ENCODE measurements around the gene VPS52. TPM values are rescaled to one million over a fixed set of nuclear protein-coding genes. Genes with fewer than 3 reads are reported as not detected.

VPS52 gene
- total RNA-seq, 1 experiment from 2014 or later, result 46.2 TPM

DNA sequence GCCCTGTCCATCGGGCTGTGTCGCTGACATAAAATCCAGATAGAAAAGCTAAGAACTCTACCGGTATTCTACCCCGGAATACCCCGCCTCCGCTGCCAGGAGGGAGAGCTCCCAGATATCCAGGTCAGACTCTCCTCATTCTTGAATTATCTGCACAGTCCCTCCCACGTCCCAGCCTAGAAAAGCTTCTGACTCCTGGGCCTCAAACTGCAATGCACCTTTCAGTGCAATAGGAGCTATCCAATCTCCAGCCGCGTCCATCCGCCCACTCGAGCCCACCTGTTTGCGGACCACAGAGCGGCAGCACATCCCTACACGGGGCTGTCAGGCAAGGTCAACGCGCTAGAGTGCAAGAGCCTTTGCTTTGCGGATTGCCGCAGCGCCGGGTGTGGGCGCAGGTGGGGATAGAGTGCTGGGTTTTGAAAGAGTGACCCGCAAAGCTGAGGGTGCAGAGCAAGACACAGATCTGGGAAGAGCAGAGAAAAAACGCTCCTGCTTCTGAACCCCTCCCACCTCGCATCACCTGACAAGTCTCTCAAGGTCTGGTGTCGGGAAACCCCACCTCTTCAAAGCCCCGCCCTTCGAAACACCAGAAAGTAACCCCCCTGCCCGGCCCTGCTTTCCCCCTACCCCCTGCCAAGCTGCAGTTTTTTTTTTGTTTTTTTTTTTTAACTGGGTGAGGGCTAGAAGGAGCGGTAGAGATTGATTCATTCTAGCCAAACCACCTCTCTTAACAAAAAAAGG, 40.9 kb upstream of the VPS52 start:
- TF ChIP-seq CTCF (conservative IDR thresholded peaks at IDR 0.05), result no peak
- TF ChIP-seq EZH2 (IDR thresholded peaks at IDR 0.05; ENCODE audit: low read depth), result no peak
- BruUV-seq (replicated peaks), result TSS peak; percentile 4
- H3K79me2 ChIP-seq (ENCODE audit: low read depth), result peaks cover 42% of the 10 kb centered on the region
- no peaks in the 10 kb centered on the region for H3K36me3 ChIP-seq (ENCODE audit: low read depth)
- peaks cover 6% of the 10 kb centered on the region; the same call in 1 of the 2 replicates for H4K20me1 ChIP-seq (ENCODE audit: insufficient read depth)
- peaks cover 19% of the 10 kb centered on the region for H3K4me1 ChIP-seq (replicated peaks; ENCODE audit: insufficient read depth)
- H3K27me3 ChIP-seq (ENCODE audit: insufficient read depth, low read depth), result no peaks in the 10 kb centered on the region
- CTCF ChIA-PET, result interaction anchor here (0.6 to 1.5 kb wide), 5 partner anchors 13 to 1058 kb away, joined by 3 to 7 read pairs (median 4); no protein-coding TSS in a partner anchor
- H3K9me3 ChIP-seq (ENCODE audit: insufficient read depth, low read depth), result no peaks in the 10 kb centered on the region
- H3F3A ChIP-seq (ENCODE audit: insufficient read depth, low read depth), result peaks cover 27% of the 10 kb centered on the region
- H3K4me3 ChIP-seq, result peak overlapping the region; percentile 81
- H3K9me2 ChIP-seq (ENCODE audit: insufficient read depth), result no peaks in the 10 kb centered on the region
- peak overlapping the region; percentile 72 for H3K27ac ChIP-seq
- peak overlapping the region; percentile 81; the same call in 1 of the 2 replicates for H2AFZ ChIP-seq
- POLR2A ChIA-PET (ENCODE audit: unreplicated experiment), result interaction anchor here (1.2 kb wide), 1 partner anchor 13 kb away, joined by 6 read pairs; no protein-coding TSS in a partner anchor
- peak; percentile 76 for DNase-seq
- H3K4me2 ChIP-seq, result peak overlapping the region; percentile 89
- intact Hi-C loops (cut with micrococcal nuclease; ENCODE audit: unreplicated experiment), result loop anchor here (2.0 to 10.0 kb wide), 3 partner anchors 14 to 345 kb away; partner anchors contain the start of genes BRD2 and RGL2

- peaks cover 4% of the 10 kb centered on the region for H3K36me3 ChIP-seq (ENCODE audit: low read depth)
- CTCF ChIA-PET, result no interaction called here
- POLR2A ChIA-PET (ENCODE audit: unreplicated experiment), result no interaction called here
Observed at GRCh38 chr6:33306356-33306755, 34.7 kb upstream of the VPS52 start.

GRCh38 chr6:33305052-33305451, 33.4 kb upstream of the VPS52 start:
- TF ChIP-seq CTCF (conservative IDR thresholded peaks at IDR 0.05) (no peak), EZH2 (IDR thresholded peaks at IDR 0.05; ENCODE audit: low read depth) (no peak)
- H3F3A ChIP-seq (ENCODE audit: insufficient read depth, low read depth), result peaks cover 29% of the 10 kb centered on the region
- no peak overlapping the region for H3K4me3 ChIP-seq
- intact Hi-C loops (cut with micrococcal nuclease; ENCODE audit: unreplicated experiment), result no loop called here
- no TSS peak for BruUV-seq (replicated peaks)
- peaks cover 15% of the 10 kb centered on the region for H3K4me1 ChIP-seq (replicated peaks; ENCODE audit: insufficient read depth)
- H2AFZ ChIP-seq, result no peak overlapping the region
- peaks cover 4% of the 10 kb centered on the region for H3K36me3 ChIP-seq (ENCODE audit: low read depth)
- no peak for DNase-seq
- H3K4me2 ChIP-seq, result no peak overlapping the region
- H3K27ac ChIP-seq, result no peak overlapping the region
- ChIA-PET CTCF (no interaction called here), POLR2A (ENCODE audit: unreplicated experiment) (no interaction called here)
- H4K20me1 ChIP-seq (ENCODE audit: insufficient read depth), result no peaks in the 10 kb centered on the region; the same call in 1 of the 2 replicates
- no peaks in the 10 kb centered on the region for H3K9me2 ChIP-seq (ENCODE audit: insufficient read depth)
- no peaks in the 10 kb centered on the region for H3K9me3 ChIP-seq (ENCODE audit: insufficient read depth, low read depth)
- H3K27me3 ChIP-seq (ENCODE audit: insufficient read depth, low read depth), result no peaks in the 10 kb centered on the region
- H3K79me2 ChIP-seq (ENCODE audit: low read depth), result peaks cover 31% of the 10 kb centered on the region

More at GRCh38 chr6:33306356-33306755, 34.7 kb upstream of the VPS52 start:
- H4K20me1 ChIP-seq (ENCODE audit: insufficient read depth), result no peaks in the 10 kb centered on the region; the same call in 1 of the 2 replicates
- H3K9me3 ChIP-seq (ENCODE audit: insufficient read depth, low read depth), result no peaks in the 10 kb centered on the region
- peaks cover 31% of the 10 kb centered on the region for H3K79me2 ChIP-seq (ENCODE audit: low read depth)
- no peak overlapping the region for H2AFZ ChIP-seq
- H3K4me3 ChIP-seq, result no peak overlapping the region
- H3K27ac ChIP-seq, result no peak overlapping the region
- no peak for DNase-seq
- no peaks in the 10 kb centered on the region for H3K9me2 ChIP-seq (ENCODE audit: insufficient read depth)
- H3K4me2 ChIP-seq, result no peak overlapping the region
- H3K4me1 ChIP-seq (replicated peaks; ENCODE audit: insufficient read depth), result peaks cover 5% of the 10 kb centered on the region; the same call in 1 of the 2 replicates
- no TSS peak for BruUV-seq (replicated peaks)
- peaks cover 17% of the 10 kb centered on the region for H3F3A ChIP-seq (ENCODE audit: insufficient read depth, low read depth)
- TF ChIP-seq EZH2 (IDR thresholded peaks at IDR 0.05; ENCODE audit: low read depth) (no peak), CTCF (conservative IDR thresholded peaks at IDR 0.05) (no peak)
- no peaks in the 10 kb centered on the region for H3K27me3 ChIP-seq (ENCODE audit: insufficient read depth, low read depth)
- intact Hi-C loops (cut with micrococcal nuclease; ENCODE audit: unreplicated experiment), result no loop called here
